Skeletal muscle cell (primary cell): ENCODE results near the gene FLNA.
"Not testable (repeated sequence)": the region's sequence is repeated elsewhere in the genome, so short reads cannot be mapped to it uniquely, and the experiment has no call there.

Experiments
- DNase-seq: peaks from one replicate; pipeline ENCODE4 v3.0.0-alpha.2; 2010; ENCODE audit warnings: low read depth
- H3K4me3 ChIP-seq: 2 replicates; pipeline ENCODE4 v1.5.1; 2011; ENCODE audit warnings: low read depth, mild to moderate bottlenecking, control low read depth, low read length, moderate library complexity

Gene FLNA

GRCh38 chrX:154349979-154350378, 24.5 kb downstream of the FLNA start:
- DNase-seq = no peak
- no peak overlapping the region for H3K4me3 ChIP-seq

GRCh38 chrX:154349359-154349935, 25.0 kb downstream of the FLNA start:
- no peak overlapping the region for H3K4me3 ChIP-seq
- no peak for DNase-seq

- H3K4me3 ChIP-seq = no peak overlapping the region
- no peak for DNase-seq
Observed at GRCh38 chrX:154348646-154349358, 25.6 kb downstream of the FLNA start.

GRCh38 chrX:154348114-154348531, 26.3 kb downstream of the FLNA start:
- no peak for DNase-seq
- H3K4me3 ChIP-seq = no peak overlapping the region

GRCh38 chrX:154343620-154344019, 30.8 kb downstream of the FLNA start:
- H3K4me3 ChIP-seq = not testable (repeated sequence)

GRCh38 chrX:154343063-154343462, 31.4 kb downstream of the FLNA start:
- H3K4me3 ChIP-seq, DNase-seq: not testable (repeated sequence)

More at GRCh38 chrX:154343620-154344019, 30.8 kb downstream of the FLNA start:
- not testable (repeated sequence) for DNase-seq

GRCh38 chrX:154341399-154342298, 32.8 kb downstream of the FLNA start:
- DNase-seq, H3K4me3 ChIP-seq: not testable (repeated sequence)

- DNase-seq = no peak
Observed at GRCh38 chrX:154334496-154334895, 39.9 kb downstream of the FLNA start.

GRCh38 chrX:154333837-154334271, 40.6 kb downstream of the FLNA start:
- DNase-seq = no peak
- H3K4me3 ChIP-seq = no peak overlapping the region

More at GRCh38 chrX:154334496-154334895, 39.9 kb downstream of the FLNA start:
- H3K4me3 ChIP-seq = no peak overlapping the region

- no peak for DNase-seq
Observed at GRCh38 chrX:154333116-154333515, 41.3 kb downstream of the FLNA start.

GRCh38 chrX:154332561-154332960, 41.9 kb downstream of the FLNA start:
- H3K4me3 ChIP-seq = no peak overlapping the region
- no peak for DNase-seq

More at GRCh38 chrX:154333116-154333515, 41.3 kb downstream of the FLNA start:
- H3K4me3 ChIP-seq = no peak overlapping the region

GRCh38 chrX:154329294-154329693, 45.1 kb downstream of the FLNA start:
- no peak overlapping the region for H3K4me3 ChIP-seq
- DNase-seq = no peak

GRCh38 chrX:154328646-154329045, 45.8 kb downstream of the FLNA start:
- no peak overlapping the region for H3K4me3 ChIP-seq
- no peak for DNase-seq

- DNase-seq = no peak
- H3K4me3 ChIP-seq = no peak overlapping the region
Observed at GRCh38 chrX:154327038-154327820, 47.2 kb downstream of the FLNA start.

- no peak for DNase-seq
Observed at GRCh38 chrX:154325541-154325940, 48.9 kb downstream of the FLNA start.

GRCh38 chrX:154323537-154323936, 50.9 kb downstream of the FLNA start:
- no peak overlapping the region for H3K4me3 ChIP-seq
- DNase-seq = no peak

More at GRCh38 chrX:154325541-154325940, 48.9 kb downstream of the FLNA start:
- no peak overlapping the region for H3K4me3 ChIP-seq

GRCh38 chrX:154322890-154323289, 51.5 kb downstream of the FLNA start:
- no peak for DNase-seq
- H3K4me3 ChIP-seq = no peak overlapping the region

- no peak for DNase-seq
- no peak overlapping the region for H3K4me3 ChIP-seq
Observed at GRCh38 chrX:154321594-154321993, 52.8 kb downstream of the FLNA start.

GRCh38 chrX:154321152-154321551, 53.3 kb downstream of the FLNA start:
- no peak for DNase-seq
- H3K4me3 ChIP-seq = no peak overlapping the region
